ENCODE measurements around the gene OGFR.
"Not testable (repeated sequence)": the region's sequence is repeated elsewhere in the genome, so short reads cannot be mapped to it uniquely, and the experiment has no call there.

OGFR gene

GRCh38 chr20:62839816-62840215 lies 35.2 kb downstream of the OGFR start:
- DNase-seq (ENCODE audit: insufficient read length, low spot score), result no peak
- no peak for FAIRE-seq
- TF ChIP-seq SPI1 (IDR thresholded peaks at IDR 0.05; ENCODE audit: low read depth, low read length) (no peak), POLR2A (IDR thresholded peaks at IDR 0.05; ENCODE audit: low read depth, low read length) (no peak), TAF1 (IDR thresholded peaks at IDR 0.05; ENCODE audit: low read depth, low read length) (no peak), POLR2AphosphoS5 (IDR thresholded peaks at IDR 0.05; ENCODE audit: low read depth, low read length) (no peak)

GRCh38 chr20:62840244-62841197 lies 35.9 kb downstream of the OGFR start:
- no peak for TF ChIP-seq PAX5 (IDR thresholded peaks at IDR 0.05; ENCODE audit: insufficient read depth, low read length, severe bottlenecking)
- no peak for TF ChIP-seq SPI1 (IDR thresholded peaks at IDR 0.05; ENCODE audit: low read depth, low read length)
- no peak for TF ChIP-seq POLR2AphosphoS5 (IDR thresholded peaks at IDR 0.05; ENCODE audit: low read depth, low read length)
- no peak for TF ChIP-seq POLR2A (IDR thresholded peaks at IDR 0.05; ENCODE audit: low read depth, low read length)
- TF ChIP-seq TAF1 (IDR thresholded peaks at IDR 0.05; ENCODE audit: low read depth, low read length), result no peak
- TF ChIP-seq POU2F2 (IDR thresholded peaks at IDR 0.05; ENCODE audit: low read depth, low read length), result no peak
- FAIRE-seq (no peak), DNase-seq (ENCODE audit: insufficient read length, low spot score) (no peak)

GRCh38 chr20:62841705-62842212 lies 37.1 kb downstream of the OGFR start:
- no peak for FAIRE-seq
- TF ChIP-seq PAX5 (IDR thresholded peaks at IDR 0.05; ENCODE audit: insufficient read depth, low read length, severe bottlenecking) (no peak), TAF1 (IDR thresholded peaks at IDR 0.05; ENCODE audit: low read depth, low read length) (no peak), POLR2A (IDR thresholded peaks at IDR 0.05; ENCODE audit: low read depth, low read length) (no peak), SPI1 (IDR thresholded peaks at IDR 0.05; ENCODE audit: low read depth, low read length) (no peak), POU2F2 (IDR thresholded peaks at IDR 0.05; ENCODE audit: low read depth, low read length) (no peak), POLR2AphosphoS5 (IDR thresholded peaks at IDR 0.05; ENCODE audit: low read depth, low read length) (no peak)
- DNase-seq (ENCODE audit: insufficient read length, low spot score), result no peak

GRCh38 chr20:62843656-62844055 lies 39.0 kb downstream of the OGFR start:
- no peak for DNase-seq (ENCODE audit: insufficient read length, low spot score)
- TF ChIP-seq POU2F2 (IDR thresholded peaks at IDR 0.05; ENCODE audit: low read depth, low read length) (no peak), POLR2A (IDR thresholded peaks at IDR 0.05; ENCODE audit: low read depth, low read length) (no peak), SPI1 (IDR thresholded peaks at IDR 0.05; ENCODE audit: low read depth, low read length) (no peak), PAX5 (IDR thresholded peaks at IDR 0.05; ENCODE audit: insufficient read depth, low read length, severe bottlenecking) (no peak), POLR2AphosphoS5 (IDR thresholded peaks at IDR 0.05; ENCODE audit: low read depth, low read length) (no peak), TAF1 (IDR thresholded peaks at IDR 0.05; ENCODE audit: low read depth, low read length) (no peak)
- no peak for FAIRE-seq

- DNase-seq (ENCODE audit: insufficient read length, low spot score), result no peak
- FAIRE-seq, result no peak
- TF ChIP-seq POLR2A (IDR thresholded peaks at IDR 0.05; ENCODE audit: low read depth, low read length) (no peak), POLR2AphosphoS5 (IDR thresholded peaks at IDR 0.05; ENCODE audit: low read depth, low read length) (no peak), POU2F2 (IDR thresholded peaks at IDR 0.05; ENCODE audit: low read depth, low read length) (no peak), PAX5 (IDR thresholded peaks at IDR 0.05; ENCODE audit: insufficient read depth, low read length, severe bottlenecking) (no peak), SPI1 (IDR thresholded peaks at IDR 0.05; ENCODE audit: low read depth, low read length) (no peak), TAF1 (IDR thresholded peaks at IDR 0.05; ENCODE audit: low read depth, low read length) (no peak)
These were observed 39.5 kb downstream of the OGFR start for GRCh38 chr20:62844182-62844581.

GRCh38 chr20:62845416-62846160 lies 41.0 kb downstream of the OGFR start:
- TF ChIP-seq TAF1 (IDR thresholded peaks at IDR 0.05; ENCODE audit: low read depth, low read length) (no peak), PAX5 (IDR thresholded peaks at IDR 0.05; ENCODE audit: insufficient read depth, low read length, severe bottlenecking) (no peak), POU2F2 (IDR thresholded peaks at IDR 0.05; ENCODE audit: low read depth, low read length) (no peak), SPI1 (IDR thresholded peaks at IDR 0.05; ENCODE audit: low read depth, low read length) (no peak), POLR2AphosphoS5 (IDR thresholded peaks at IDR 0.05; ENCODE audit: low read depth, low read length) (no peak), POLR2A (IDR thresholded peaks at IDR 0.05; ENCODE audit: low read depth, low read length) (no peak)
- FAIRE-seq (no peak), DNase-seq (ENCODE audit: insufficient read length, low spot score) (no peak)

- FAIRE-seq, result no peak
- TF ChIP-seq POU2F2 (IDR thresholded peaks at IDR 0.05; ENCODE audit: low read depth, low read length) (no peak), TAF1 (IDR thresholded peaks at IDR 0.05; ENCODE audit: low read depth, low read length) (no peak), PAX5 (IDR thresholded peaks at IDR 0.05; ENCODE audit: insufficient read depth, low read length, severe bottlenecking) (no peak), POLR2AphosphoS5 (IDR thresholded peaks at IDR 0.05; ENCODE audit: low read depth, low read length) (no peak), POLR2A (IDR thresholded peaks at IDR 0.05; ENCODE audit: low read depth, low read length) (no peak)
- DNase-seq (ENCODE audit: insufficient read length, low spot score), result no peak
These were observed 41.7 kb downstream of the OGFR start for GRCh38 chr20:62846166-62846890.

GRCh38 chr20:62848917-62849316 lies 44.3 kb downstream of the OGFR start:
- FAIRE-seq; DNase-seq (ENCODE audit: insufficient read length, low spot score): not testable (repeated sequence)

- TF ChIP-seq SPI1 (IDR thresholded peaks at IDR 0.05; ENCODE audit: low read depth, low read length) (no peak), POU2F2 (IDR thresholded peaks at IDR 0.05; ENCODE audit: low read depth, low read length) (no peak), PAX5 (IDR thresholded peaks at IDR 0.05; ENCODE audit: insufficient read depth, low read length, severe bottlenecking) (no peak), POLR2A (IDR thresholded peaks at IDR 0.05; ENCODE audit: low read depth, low read length) (no peak), TAF1 (IDR thresholded peaks at IDR 0.05; ENCODE audit: low read depth, low read length) (no peak)
- DNase-seq (ENCODE audit: insufficient read length, low spot score), result no peak
- FAIRE-seq, result no peak
These were observed 44.8 kb downstream of the OGFR start for GRCh38 chr20:62849431-62849830.
